Activated naive CD8-positive, alpha-beta T cell treated with anti-CD3 and anti-CD28 coated beads, Interleukin-2, amount 10 ng/mL, durations not matched to agents 7 days and 5 days (primary cell): ENCODE results near the gene BSPRY. TPM values are rescaled to one million over a fixed set of nuclear protein-coding genes. Genes with fewer than 3 reads are reported as not detected.

Experiments used
- ATAC-seq: fragments of 150-1000 bp; cut with Tn5 transposase; one replicate; pipeline ENCODE4 v1.10.0; 2021; ENCODE audit warnings: low read depth, moderate library complexity
- POLR2A ChIA-PET: fragments of 350-600 bp; sonication (Branson Sonifier 250); formaldehyde crosslinking; loops from one replicate; lab custom pipeline; 2021; ENCODE audit warnings: antibody characterized with exemption; lab: Charles Lee
- DNase-seq: peaks from one replicate; pipeline ENCODE4 v3.0.0; 2021
- H3K27ac Mint-ChIP-seq: one replicate; pipeline ENCODE4 v1.8.0; 2022; ENCODE audit warnings: mild to moderate bottlenecking, mixed read lengths
- H3K27me3 Mint-ChIP-seq: one replicate; pipeline ENCODE4 v1.8.0; 2022; ENCODE audit warnings: mild to moderate bottlenecking, moderate library complexity, mixed read lengths
- H3K36me3 Mint-ChIP-seq: one replicate; pipeline ENCODE4 v1.8.0; 2021; ENCODE audit warnings: mild to moderate bottlenecking, mixed read lengths
- H3K4me1 Mint-ChIP-seq: one replicate; pipeline ENCODE4 v1.8.0; 2021; ENCODE audit warnings: mixed read lengths
- H3K4me3 Mint-ChIP-seq: one replicate; pipeline ENCODE4 v1.8.0; 2022; ENCODE audit warnings: mild to moderate bottlenecking, moderate library complexity, mixed read lengths
- H3K9me3 Mint-ChIP-seq: one replicate; pipeline ENCODE4 v1.8.0; 2021; ENCODE audit warnings: mixed read lengths
- total RNA-seq, 2 experiments: library from RNA; stranded (reverse); gene quantifications; one replicate each; pipeline ENCODE4 v1.2.3, GENCODE V29; 2021

The BSPRY gene
- total RNA-seq, 2 experiments from 2014 or later: 9.6 to 10.6 TPM

DNA sequence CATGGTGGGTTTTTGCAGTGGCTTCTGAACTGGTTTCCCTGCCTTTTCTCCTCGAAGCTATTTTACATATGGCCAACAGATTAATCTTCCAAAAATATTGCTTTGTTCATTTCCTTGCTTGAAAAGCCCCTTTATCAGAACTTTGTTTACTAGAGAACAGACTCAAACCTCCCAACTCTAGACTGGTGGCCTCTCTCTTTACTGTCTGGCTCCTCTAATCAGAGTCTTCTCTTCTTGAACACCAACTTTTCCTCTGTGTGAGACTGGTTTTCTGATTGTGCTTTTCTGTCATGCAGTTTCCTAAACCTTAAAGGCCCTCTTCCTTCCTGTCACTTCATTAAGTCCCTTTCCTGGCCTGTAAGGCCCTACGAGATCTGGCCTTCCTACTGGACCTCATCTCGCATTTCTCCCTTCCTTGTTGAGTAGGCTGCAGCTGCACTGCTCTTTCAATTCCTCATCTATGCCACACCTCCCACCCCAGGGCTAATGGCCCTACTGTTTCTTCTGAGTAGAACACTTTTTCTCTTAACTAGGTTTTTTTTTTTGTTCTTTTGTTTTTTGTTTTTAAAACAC lies 66.9 kb downstream of the BSPRY start:
- Mint-ChIP-seq H3K4me3 (no peak overlapping the region), H3K4me1 (no peaks in the 10 kb centered on the region), H3K27ac (no peak overlapping the region), H3K36me3 (no peaks in the 10 kb centered on the region), H3K27me3 (no peaks in the 10 kb centered on the region), H3K9me3 (no peaks in the 10 kb centered on the region)
- POLR2A ChIA-PET: no interaction called here
- DNase-seq (no peak), ATAC-seq (no peak)

DNA sequence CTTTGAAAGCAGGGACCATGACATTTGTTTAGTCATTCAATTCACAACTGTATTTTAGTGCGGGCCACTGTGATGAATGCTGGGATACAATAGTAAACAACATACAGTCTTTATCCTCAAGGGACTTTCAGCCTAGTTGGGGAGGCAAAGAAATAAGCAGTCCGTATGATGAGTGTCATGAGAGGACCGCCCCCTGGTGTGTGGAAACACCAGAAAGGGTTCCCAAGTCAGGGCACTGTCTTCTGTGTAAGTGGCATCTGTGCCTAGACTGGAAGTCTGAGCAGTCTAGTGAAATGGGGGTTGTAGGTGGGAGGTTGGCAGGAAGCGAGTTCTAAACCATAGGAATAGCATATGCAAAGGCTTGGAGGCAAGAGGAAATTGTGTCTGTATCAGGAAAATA lies 68.0 kb downstream of the BSPRY start:
- DNase-seq (no peak), ATAC-seq (no peak)
- Mint-ChIP-seq H3K27ac (no peak overlapping the region), H3K27me3 (no peaks in the 10 kb centered on the region), H3K4me3 (no peak overlapping the region), H3K4me1 (no peaks in the 10 kb centered on the region), H3K9me3 (no peaks in the 10 kb centered on the region), H3K36me3 (no peaks in the 10 kb centered on the region)
- POLR2A ChIA-PET: interaction anchor here (0.7 kb wide), 1 partner anchor 16 kb away, joined by 3 read pairs; the partner anchor contains the start of gene ALAD

Other genes with a start within 250 kb of the BSPRY start
- 1 to 10 TPM; 3.4 to 4.7 TPM for gene SLC31A2, start 198.5 kb upstream of the BSPRY start, total RNA-seq
- 10 to 100 TPM; 37.4 to 40.7 TPM for gene FKBP15, start 128.3 kb upstream of the BSPRY start, total RNA-seq
- gene SLC31A1, start 128.0 kb upstream of the BSPRY start, total RNA-seq: 1 to 10 TPM; 8.8 to 9.3 TPM
- 10 to 100 TPM; 27.5 to 28.9 TPM for gene CDC26, start 74.0 kb upstream of the BSPRY start, total RNA-seq
- gene PRPF4, start 73.9 kb upstream of the BSPRY start, total RNA-seq: 10 to 100 TPM; 31.1 to 31.8 TPM
- under 1 TPM; 0.14 to 0.37 TPM for gene RNF183, start 46.2 kb upstream of the BSPRY start, total RNA-seq
- gene WDR31, start 9.3 kb upstream of the BSPRY start, total RNA-seq: under 1 TPM; 0.99 to 1.00 TPM
- gene HDHD3, start 27.4 kb downstream of the BSPRY start, total RNA-seq: 10 to 100 TPM; 20.0 to 21.3 TPM
- gene ALAD, start 51.7 kb downstream of the BSPRY start, total RNA-seq: 10 to 100 TPM; 33.9 to 40.4 TPM
- gene POLE3, start 61.1 kb downstream of the BSPRY start, total RNA-seq: 10 to 100 TPM; 51.7 to 52.2 TPM
- gene C9orf43, start 61.2 kb downstream of the BSPRY start, total RNA-seq: under 1 TPM; 0.36 to 0.54 TPM
- gene RGS3, start 114.2 kb downstream of the BSPRY start, total RNA-seq: 10 to 100 TPM; 63.2 to 65.5 TPM